ENCODE data around the gene KCNA10.

Gene KCNA10

DNA sequence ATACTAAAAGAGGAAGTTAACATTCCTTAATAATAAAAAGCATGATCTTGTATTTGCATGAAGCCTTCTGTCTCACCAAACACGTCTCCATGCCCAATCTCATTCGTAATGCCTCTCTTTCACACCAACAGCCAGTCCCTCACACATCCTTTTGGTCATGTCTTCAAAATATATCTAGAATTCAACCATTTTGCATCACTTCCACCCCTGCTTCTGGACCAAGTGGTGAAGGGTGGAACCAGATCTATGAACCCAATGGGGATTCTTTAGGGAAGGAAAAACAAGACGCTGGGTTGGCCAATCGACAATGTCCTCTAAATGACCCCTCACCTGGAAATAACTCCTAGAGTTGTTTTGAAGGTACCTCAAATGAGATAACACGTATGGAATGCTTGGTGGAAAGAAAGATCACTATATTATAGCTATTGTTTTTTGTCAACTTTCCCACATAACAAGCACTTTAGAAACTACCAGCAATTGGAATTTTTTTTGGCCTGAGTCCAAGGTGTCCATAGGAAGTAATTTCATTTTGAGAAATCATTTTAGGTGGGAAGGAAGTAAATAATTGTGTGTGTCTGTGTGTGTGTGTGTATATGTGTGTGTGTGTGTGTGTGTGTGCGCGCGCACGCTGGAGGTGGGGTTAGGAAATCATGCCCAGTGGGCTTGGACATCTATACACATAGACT is at the start of gene KCNA10:
Gene KCNA10 (minus strand): TSS at position 51 of the 686 bp plus-strand sequence. CDS start 388 bp downstream, outside the sequence.
- peaks cover 6% of the 10 kb centered on the region; the same call in 1 of the 2 replicates for H3K27me3 ChIP-seq (ENCODE audit: control insufficient read depth, insufficient read depth, low read length)
- H3K4me3 ChIP-seq (ENCODE audit: low read depth, low read length): no peak within 1 kb of the TSS
- H3K27ac ChIP-seq (ENCODE audit: low read depth, low read length): no peak within 1 kb of the TSS
- peaks cover 10% of the 10 kb centered on the region for H3K4me1 ChIP-seq (ENCODE audit: control insufficient read depth, insufficient read depth, low read length)
- no peak within 1 kb of the TSS for H3K9ac ChIP-seq (ENCODE audit: low read depth, low read length)
- no peaks in the 10 kb centered on the region for H3K9me3 ChIP-seq (ENCODE audit: control insufficient read depth, insufficient read depth, low read length)
- no peaks in the 10 kb centered on the region for H3K36me3 ChIP-seq (ENCODE audit: control insufficient read depth, insufficient read depth, low read length)

DNA sequence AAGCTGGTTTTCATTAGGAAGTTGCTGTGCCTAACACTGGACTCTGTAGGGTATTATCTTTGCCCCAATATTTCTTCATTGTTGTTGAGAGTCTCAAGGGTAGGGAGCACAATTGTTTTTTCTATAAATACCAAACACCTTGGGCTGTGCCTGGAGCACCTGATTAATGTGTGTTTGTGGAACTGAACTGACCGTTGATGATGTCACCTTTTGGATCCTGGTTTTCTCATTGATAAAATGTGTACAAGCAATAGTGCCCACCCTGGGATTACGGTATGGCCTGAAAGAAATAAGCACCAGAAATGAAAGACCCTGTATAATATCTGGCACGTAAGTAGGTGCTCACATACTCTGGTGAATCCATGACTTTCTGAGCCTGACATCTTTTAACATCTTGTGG is 47.9 kb upstream of the KCNA10 start:
- H3K4me3 ChIP-seq (ENCODE audit: low read depth, low read length): no peak overlapping the region
- no peak overlapping the region for H3K9ac ChIP-seq (ENCODE audit: low read depth, low read length)
- peaks cover 28% of the 10 kb centered on the region for H3K27me3 ChIP-seq (ENCODE audit: control insufficient read depth, insufficient read depth, low read length)
- no peaks in the 10 kb centered on the region for H3K4me1 ChIP-seq (ENCODE audit: control insufficient read depth, insufficient read depth, low read length)
- no peaks in the 10 kb centered on the region for H3K36me3 ChIP-seq (ENCODE audit: control insufficient read depth, insufficient read depth, low read length)
- H3K9me3 ChIP-seq (ENCODE audit: control insufficient read depth, insufficient read depth, low read length): no peaks in the 10 kb centered on the region
- no peak overlapping the region for H3K27ac ChIP-seq (ENCODE audit: low read depth, low read length)

- H3K27me3 ChIP-seq (ENCODE audit: control insufficient read depth, insufficient read depth, low read length): peaks cover 17% of the 10 kb centered on the region
- H3K36me3 ChIP-seq (ENCODE audit: control insufficient read depth, insufficient read depth, low read length): no peaks in the 10 kb centered on the region
Measured at GRCh38 chr1:110565565-110565964, 46.6 kb upstream of the KCNA10 start.

GRCh38 chr1:110563089-110563488 is 44.1 kb upstream of the KCNA10 start:
- H3K4me1 ChIP-seq (ENCODE audit: control insufficient read depth, insufficient read depth, low read length): no peaks in the 10 kb centered on the region
- H3K9ac ChIP-seq (ENCODE audit: low read depth, low read length): no peak overlapping the region
- H3K4me3 ChIP-seq (ENCODE audit: low read depth, low read length): no peak overlapping the region
- no peaks in the 10 kb centered on the region for H3K36me3 ChIP-seq (ENCODE audit: control insufficient read depth, insufficient read depth, low read length)
- peaks cover 18% of the 10 kb centered on the region for H3K27me3 ChIP-seq (ENCODE audit: control insufficient read depth, insufficient read depth, low read length)
- no peak overlapping the region for H3K27ac ChIP-seq (ENCODE audit: low read depth, low read length)
- no peaks in the 10 kb centered on the region for H3K9me3 ChIP-seq (ENCODE audit: control insufficient read depth, insufficient read depth, low read length)

More at GRCh38 chr1:110565565-110565964, 46.6 kb upstream of the KCNA10 start:
- no peaks in the 10 kb centered on the region for H3K9me3 ChIP-seq (ENCODE audit: control insufficient read depth, insufficient read depth, low read length)
- no peak overlapping the region for H3K27ac ChIP-seq (ENCODE audit: low read depth, low read length)
- no peaks in the 10 kb centered on the region for H3K4me1 ChIP-seq (ENCODE audit: control insufficient read depth, insufficient read depth, low read length)
- no peak overlapping the region for H3K4me3 ChIP-seq (ENCODE audit: low read depth, low read length)
- no peak overlapping the region for H3K9ac ChIP-seq (ENCODE audit: low read depth, low read length)

DNA sequence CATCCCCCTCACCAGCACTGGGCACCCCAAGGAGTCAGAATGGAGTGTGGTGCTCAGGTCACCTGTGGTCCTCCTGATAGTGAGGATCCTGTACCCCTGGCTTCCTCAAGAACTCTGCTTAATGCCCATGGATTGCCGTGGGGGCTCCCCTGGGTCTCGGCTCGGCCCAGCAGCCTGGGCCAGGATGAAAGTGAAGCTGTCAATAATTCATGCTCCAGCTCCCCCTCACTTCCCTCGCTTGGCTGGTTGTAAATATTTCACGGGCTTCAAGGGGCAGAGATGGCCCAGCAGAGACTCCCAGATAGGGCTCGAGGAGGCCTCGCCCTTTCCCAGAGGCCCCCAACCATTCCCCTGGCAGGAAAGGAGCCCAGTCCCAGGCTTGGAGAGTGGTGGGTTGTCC is 42.6 kb upstream of the KCNA10 start:
- H3K27ac ChIP-seq (ENCODE audit: low read depth, low read length): no peak overlapping the region
- H3K4me3 ChIP-seq (ENCODE audit: low read depth, low read length): no peak overlapping the region
- no peaks in the 10 kb centered on the region for H3K36me3 ChIP-seq (ENCODE audit: control insufficient read depth, insufficient read depth, low read length)
- no peaks in the 10 kb centered on the region for H3K9me3 ChIP-seq (ENCODE audit: control insufficient read depth, insufficient read depth, low read length)
- no peak overlapping the region for H3K9ac ChIP-seq (ENCODE audit: low read depth, low read length)
- H3K4me1 ChIP-seq (ENCODE audit: control insufficient read depth, insufficient read depth, low read length): peaks cover 4% of the 10 kb centered on the region; the same call in 1 of the 2 replicates
- peaks cover 33% of the 10 kb centered on the region for H3K27me3 ChIP-seq (ENCODE audit: control insufficient read depth, insufficient read depth, low read length)

DNA sequence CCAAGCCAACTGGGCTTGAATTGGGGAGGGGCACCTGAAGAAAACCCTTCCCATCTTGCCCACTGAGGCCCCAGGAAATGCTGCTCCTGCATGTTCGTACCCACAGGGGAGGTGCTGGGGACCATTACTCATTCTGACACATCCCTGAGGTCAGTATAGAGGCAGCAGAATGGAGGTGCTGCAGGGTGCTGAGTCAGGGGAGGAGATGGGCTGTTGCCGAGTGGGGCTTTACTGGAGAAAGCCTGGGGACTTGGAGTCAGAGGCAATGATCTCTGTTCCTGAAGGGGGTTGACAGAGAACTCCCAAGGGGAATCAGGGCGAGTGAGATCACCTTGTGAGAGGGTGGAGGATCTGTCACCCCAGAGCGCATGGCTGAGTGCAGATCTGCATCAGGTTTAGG is 40.2 kb upstream of the KCNA10 start:
- H3K4me1 ChIP-seq (ENCODE audit: control insufficient read depth, insufficient read depth, low read length): peaks cover 5% of the 10 kb centered on the region
- no peak overlapping the region for H3K27ac ChIP-seq (ENCODE audit: low read depth, low read length)
- H3K9ac ChIP-seq (ENCODE audit: low read depth, low read length): no peak overlapping the region
- no peaks in the 10 kb centered on the region for H3K36me3 ChIP-seq (ENCODE audit: control insufficient read depth, insufficient read depth, low read length)
- H3K9me3 ChIP-seq (ENCODE audit: control insufficient read depth, insufficient read depth, low read length): no peaks in the 10 kb centered on the region
- peaks cover 57% of the 10 kb centered on the region for H3K27me3 ChIP-seq (ENCODE audit: control insufficient read depth, insufficient read depth, low read length)
- H3K4me3 ChIP-seq (ENCODE audit: low read depth, low read length): no peak overlapping the region

GRCh38 chr1:110557481-110557880 is 38.5 kb upstream of the KCNA10 start:
- no peaks in the 10 kb centered on the region for H3K36me3 ChIP-seq (ENCODE audit: control insufficient read depth, insufficient read depth, low read length)
- peaks cover 5% of the 10 kb centered on the region for H3K4me1 ChIP-seq (ENCODE audit: control insufficient read depth, insufficient read depth, low read length)
- H3K27ac ChIP-seq (ENCODE audit: low read depth, low read length): no peak overlapping the region
- peaks cover 66% of the 10 kb centered on the region for H3K27me3 ChIP-seq (ENCODE audit: control insufficient read depth, insufficient read depth, low read length)
- no peak overlapping the region for H3K4me3 ChIP-seq (ENCODE audit: low read depth, low read length)
- no peaks in the 10 kb centered on the region for H3K9me3 ChIP-seq (ENCODE audit: control insufficient read depth, insufficient read depth, low read length)
- H3K9ac ChIP-seq (ENCODE audit: low read depth, low read length): no peak overlapping the region

- no peak overlapping the region for H3K9ac ChIP-seq (ENCODE audit: low read depth, low read length)
- H3K27ac ChIP-seq (ENCODE audit: low read depth, low read length): no peak overlapping the region
- H3K4me3 ChIP-seq (ENCODE audit: low read depth, low read length): no peak overlapping the region
- no peaks in the 10 kb centered on the region for H3K9me3 ChIP-seq (ENCODE audit: control insufficient read depth, insufficient read depth, low read length)
- peaks cover 73% of the 10 kb centered on the region for H3K27me3 ChIP-seq (ENCODE audit: control insufficient read depth, insufficient read depth, low read length)
- H3K36me3 ChIP-seq (ENCODE audit: control insufficient read depth, insufficient read depth, low read length): no peaks in the 10 kb centered on the region
- H3K4me1 ChIP-seq (ENCODE audit: control insufficient read depth, insufficient read depth, low read length): peaks cover 5% of the 10 kb centered on the region
Measured at GRCh38 chr1:110556471-110556807, 37.5 kb upstream of the KCNA10 start.

DNA sequence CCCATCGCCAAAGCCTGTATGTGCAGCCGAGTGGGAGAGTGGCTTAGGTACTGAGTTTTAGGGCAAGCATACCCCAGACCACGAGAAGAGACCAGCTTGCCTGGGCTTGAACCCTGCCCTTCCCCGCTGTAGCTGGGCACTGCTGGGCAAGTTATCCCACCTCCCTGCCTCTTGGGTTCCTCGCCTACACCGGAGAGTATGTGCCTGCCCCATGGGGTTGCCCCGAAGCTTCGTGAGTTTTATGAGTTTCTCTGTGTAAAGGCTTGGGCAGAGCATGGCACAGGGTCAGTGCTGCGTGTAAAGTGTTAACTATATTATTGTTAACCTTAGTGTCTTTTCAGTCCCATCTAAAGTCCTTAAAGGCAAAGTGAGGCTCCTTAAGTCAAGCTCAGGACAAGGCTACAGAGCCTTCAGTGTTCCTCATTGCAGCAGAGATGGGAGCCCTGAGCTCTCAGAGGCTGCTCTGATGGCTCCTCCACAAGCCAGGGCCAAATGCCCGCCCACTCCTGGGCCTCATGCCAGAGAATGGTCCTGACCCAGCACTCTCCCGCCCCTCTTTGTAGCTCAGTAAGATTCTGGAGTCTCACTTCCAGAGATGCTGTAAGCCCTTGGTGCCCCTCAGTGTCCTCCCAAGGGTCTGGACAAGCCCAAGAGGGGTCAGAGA is 37.0 kb upstream of the KCNA10 start:
- Histone ChIP-seq H3K36me3 (ENCODE audit: control insufficient read depth, insufficient read depth, low read length) (no peaks in the 10 kb centered on the region), H3K4me3 (ENCODE audit: low read depth, low read length) (peak overlapping the region; percentile 67), H3K27me3 (ENCODE audit: control insufficient read depth, insufficient read depth, low read length) (peaks cover 73% of the 10 kb centered on the region), H3K9ac (ENCODE audit: low read depth, low read length) (no peak overlapping the region), H3K27ac (ENCODE audit: low read depth, low read length) (no peak overlapping the region), H3K9me3 (ENCODE audit: control insufficient read depth, insufficient read depth, low read length) (no peaks in the 10 kb centered on the region), H3K4me1 (ENCODE audit: control insufficient read depth, insufficient read depth, low read length) (peaks cover 5% of the 10 kb centered on the region)

DNA sequence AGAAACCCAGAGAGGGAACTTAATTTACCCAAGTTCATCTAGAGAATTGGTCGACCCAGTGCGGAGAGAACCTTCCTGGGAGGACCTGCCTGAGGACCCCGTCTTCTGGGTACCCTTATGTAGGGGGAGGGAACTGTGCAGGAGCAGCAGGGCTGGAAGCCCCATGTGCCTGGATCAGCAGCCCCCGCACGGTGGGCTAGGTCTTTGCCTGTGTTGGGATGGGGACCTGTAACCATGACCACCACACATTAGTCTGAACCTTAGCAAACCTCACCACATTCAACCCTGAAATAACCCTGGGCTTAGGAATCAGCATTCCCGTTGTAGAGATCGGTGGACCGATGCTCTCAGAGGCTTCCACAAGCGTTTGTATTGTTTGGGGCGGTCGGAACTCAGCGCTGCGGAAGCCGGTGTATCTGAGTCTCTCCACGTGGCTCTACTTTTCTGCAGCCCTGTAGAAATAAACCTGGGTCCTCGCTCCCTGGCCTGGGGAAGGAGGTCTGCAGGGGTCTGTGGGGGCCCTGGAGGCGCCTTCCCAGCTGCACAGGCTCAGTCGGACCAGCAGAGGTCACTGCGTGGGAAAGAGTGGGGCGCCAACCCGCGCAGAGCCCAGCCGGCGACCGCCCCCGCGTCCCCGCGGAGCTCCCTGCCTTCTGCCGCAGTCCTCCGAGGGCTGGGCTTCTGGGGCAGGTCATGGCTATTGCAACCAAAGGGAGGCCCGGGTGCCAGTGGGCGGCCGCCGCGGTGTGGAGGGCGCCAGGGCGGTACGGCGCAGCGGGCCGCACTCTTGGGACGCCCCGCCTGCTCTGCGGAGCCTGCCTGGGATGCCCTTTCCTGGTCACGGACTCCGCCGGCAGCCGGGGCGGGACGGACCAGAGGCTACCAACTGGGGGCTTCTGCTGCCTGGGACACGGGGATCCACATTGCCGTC is 36.2 kb upstream of the KCNA10 start:
- Histone ChIP-seq H3K4me1 (ENCODE audit: control insufficient read depth, insufficient read depth, low read length) (peaks cover 5% of the 10 kb centered on the region), H3K9ac (ENCODE audit: low read depth, low read length) (no peak overlapping the region), H3K27me3 (ENCODE audit: control insufficient read depth, insufficient read depth, low read length) (peaks cover 73% of the 10 kb centered on the region), H3K27ac (ENCODE audit: low read depth, low read length) (no peak overlapping the region), H3K9me3 (ENCODE audit: control insufficient read depth, insufficient read depth, low read length) (no peaks in the 10 kb centered on the region), H3K4me3 (ENCODE audit: low read depth, low read length) (peak overlapping the region; percentile 67), H3K36me3 (ENCODE audit: control insufficient read depth, insufficient read depth, low read length) (no peaks in the 10 kb centered on the region)

Data from HUES48 (cell line).